A673 (cell line): ENCODE results near the gene AGAP1.

Experiments
- EZH2 ChIP-seq: fragments of 200-600 bp; sonication (generic); IDR thresholded peaks from 2 replicates; pipeline ENCODE4 v1.6.1; 2017; ENCODE audit warnings: borderline replicate concordance, low read depth, mild to moderate bottlenecking, mixed read lengths, antibody characterized with exemption, low read length; ENCODE audit not compliant: poor library complexity, severe bottlenecking
- TF ChIP-seq, protein P1 (sequence below): fragments of 300-800, 200-600 bp; sonication (generic); conservative IDR thresholded peaks from 2 replicates; pipeline ENCODE4 v1.5.1; 2017; ENCODE audit warnings: low read depth, mild to moderate bottlenecking, antibody characterized with exemption, low read length, moderate library complexity, mixed read lengths

DNA sequence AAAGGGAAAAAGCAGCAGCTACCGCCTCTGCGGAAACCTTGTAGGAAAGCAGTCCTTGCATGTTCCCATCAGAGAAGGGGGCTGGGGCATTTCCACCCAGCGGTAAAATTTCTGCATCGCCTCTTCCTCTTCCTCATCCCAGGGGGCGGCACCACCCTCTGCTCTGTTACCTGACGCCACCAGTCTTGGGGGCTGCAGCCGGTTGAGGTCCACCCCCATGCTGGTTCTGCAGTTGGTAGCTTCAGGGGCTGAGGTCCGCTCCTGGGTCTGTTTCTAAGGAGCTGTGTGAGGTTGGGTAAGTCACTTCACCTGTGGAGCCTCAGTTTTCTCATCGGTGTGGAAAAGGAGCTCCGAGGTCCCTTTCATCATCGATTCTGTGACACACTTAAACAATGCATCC is 14.2 kb upstream of the AGAP1 start:
- TF ChIP-seq, protein P1, sequence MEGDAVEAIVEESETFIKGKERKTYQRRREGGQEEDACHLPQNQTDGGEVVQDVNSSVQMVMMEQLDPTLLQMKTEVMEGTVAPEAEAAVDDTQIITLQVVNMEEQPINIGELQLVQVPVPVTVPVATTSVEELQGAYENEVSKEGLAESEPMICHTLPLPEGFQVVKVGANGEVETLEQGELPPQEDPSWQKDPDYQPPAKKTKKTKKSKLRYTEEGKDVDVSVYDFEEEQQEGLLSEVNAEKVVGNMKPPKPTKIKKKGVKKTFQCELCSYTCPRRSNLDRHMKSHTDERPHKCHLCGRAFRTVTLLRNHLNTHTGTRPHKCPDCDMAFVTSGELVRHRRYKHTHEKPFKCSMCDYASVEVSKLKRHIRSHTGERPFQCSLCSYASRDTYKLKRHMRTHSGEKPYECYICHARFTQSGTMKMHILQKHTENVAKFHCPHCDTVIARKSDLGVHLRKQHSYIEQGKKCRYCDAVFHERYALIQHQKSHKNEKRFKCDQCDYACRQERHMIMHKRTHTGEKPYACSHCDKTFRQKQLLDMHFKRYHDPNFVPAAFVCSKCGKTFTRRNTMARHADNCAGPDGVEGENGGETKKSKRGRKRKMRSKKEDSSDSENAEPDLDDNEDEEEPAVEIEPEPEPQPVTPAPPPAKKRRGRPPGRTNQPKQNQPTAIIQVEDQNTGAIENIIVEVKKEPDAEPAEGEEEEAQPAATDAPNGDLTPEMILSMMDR, result no peak
- TF ChIP-seq EZH2, result no peak
